Loucy (cell line): ENCODE data around the gene PRDM5.

ENCODE experiments used
- H2AFZ ChIP-seq: fragments of 200-600 bp; sonication (generic); 2 replicates; pipeline ENCODE4 v1.6.0; 2016; ENCODE audit warnings: antibody characterized with exemption, mild to moderate bottlenecking, low read length, moderate library complexity
- H3F3A ChIP-seq: fragments of 200-600 bp; 2 replicates; pipeline ENCODE4 v1.6.0; 2016; ENCODE audit warnings: antibody characterized with exemption, low read depth, mild to moderate bottlenecking
- H3K27me3 ChIP-seq: fragments of 200-600 bp; sonication (generic); 2 replicates; pipeline ENCODE4 v1.6.1; 2014; ENCODE audit warnings: low read length, mild to moderate bottlenecking; ENCODE audit not compliant: insufficient read depth, poor library complexity, severe bottlenecking
- H3K36me3 ChIP-seq: fragments of 200-600 bp; sonication (generic); 2 replicates; pipeline ENCODE4 v1.6.1; 2016; ENCODE audit warnings: low read length; ENCODE audit not compliant: insufficient read depth
- H3K4me1 ChIP-seq: fragments of 200-600 bp; sonication (generic); 2 replicates; pipeline ENCODE4 v1.5.1; 2014; ENCODE audit warnings: low read length, mild to moderate bottlenecking; ENCODE audit not compliant: insufficient read depth, poor library complexity, severe bottlenecking
- H3K4me2 ChIP-seq: fragments of 200-600 bp; sonication (generic); 2 replicates; pipeline ENCODE4 v1.6.0; 2014; ENCODE audit warnings: antibody characterized with exemption, low read length, low read depth, mild to moderate bottlenecking; ENCODE audit not compliant: poor library complexity, severe bottlenecking
- H3K4me3 ChIP-seq: fragments of 200-600 bp; sonication (generic); 2 replicates; pipeline ENCODE4 v1.5.1; 2014; ENCODE audit warnings: low read length, mild to moderate bottlenecking, mixed read lengths; ENCODE audit not compliant: poor library complexity, severe bottlenecking
- H3K79me2 ChIP-seq: fragments of 200-600 bp; sonication (generic); 2 replicates; pipeline ENCODE4 v1.6.1; 2014; ENCODE audit warnings: low read length; ENCODE audit not compliant: insufficient read depth
- H3K9ac ChIP-seq: fragments of 200-600 bp; sonication (generic); 2 replicates; pipeline ENCODE4 v1.6.0; 2014; ENCODE audit warnings: mild to moderate bottlenecking, low read depth, low read length, moderate library complexity; ENCODE audit not compliant: poor library complexity, severe bottlenecking
- H3K9me2 ChIP-seq: fragments of 200-600 bp; sonication (generic); replicated peaks from 2 replicates; pipeline ENCODE4 v1.6.1; 2016; ENCODE audit warnings: low read depth, low read length, mixed read lengths
- H3K9me3 ChIP-seq: fragments of 200-600 bp; sonication (generic); 2 replicates; pipeline ENCODE4 v1.6.1; 2014; ENCODE audit warnings: mild to moderate bottlenecking, antibody characterized with exemption, low read length, low read depth; ENCODE audit not compliant: insufficient read depth
- H4K20me1 ChIP-seq: fragments of 200-600 bp; sonication (generic); 2 replicates; pipeline ENCODE4 v1.6.0; 2014; ENCODE audit warnings: antibody characterized with exemption, low read length, mild to moderate bottlenecking; ENCODE audit not compliant: insufficient read depth, poor library complexity, severe bottlenecking
- CTCF ChIP-seq: fragments of 200-600 bp; sonication (generic); conservative IDR thresholded peaks from 2 replicates; pipeline ENCODE4 v1.5.1; 2014; ENCODE audit warnings: mild to moderate bottlenecking, antibody characterized with exemption, low read length
- EZH2phosphoT487 ChIP-seq: fragments of 200-600 bp; IDR thresholded peaks from 2 replicates; pipeline ENCODE4 v1.6.1; 2018; ENCODE audit warnings: antibody characterized with exemption, mild to moderate bottlenecking, moderate library complexity, borderline replicate concordance

Gene PRDM5

GRCh38 chr4:120858776-120859175 lies 63.8 kb downstream of the PRDM5 start:
- no peak overlapping the region for H2AFZ ChIP-seq
- no peaks in the 10 kb centered on the region for H3K79me2 ChIP-seq
- H3F3A ChIP-seq: no peaks in the 10 kb centered on the region
- no peaks in the 10 kb centered on the region for H3K9me3 ChIP-seq
- TF ChIP-seq EZH2phosphoT487: no peak
- no peak for TF ChIP-seq CTCF
- no peak overlapping the region for H3K4me3 ChIP-seq
- H3K9me2 ChIP-seq: no peaks in the 10 kb centered on the region
- H3K4me2 ChIP-seq: no peak overlapping the region
- no peaks in the 10 kb centered on the region for H4K20me1 ChIP-seq
- no peaks in the 10 kb centered on the region for H3K27me3 ChIP-seq
- H3K9ac ChIP-seq: no peak overlapping the region
- no peaks in the 10 kb centered on the region for H3K36me3 ChIP-seq
- no peaks in the 10 kb centered on the region for H3K4me1 ChIP-seq

GRCh38 chr4:120857312-120857711 lies 65.2 kb downstream of the PRDM5 start:
- TF ChIP-seq CTCF (no peak), EZH2phosphoT487 (no peak)
- Histone ChIP-seq H3K9me3 (no peaks in the 10 kb centered on the region), H3K9ac (no peak overlapping the region), H3K36me3 (no peaks in the 10 kb centered on the region), H3F3A (no peaks in the 10 kb centered on the region), H4K20me1 (no peaks in the 10 kb centered on the region), H2AFZ (no peak overlapping the region), H3K79me2 (no peaks in the 10 kb centered on the region), H3K27me3 (no peaks in the 10 kb centered on the region), H3K9me2 (no peaks in the 10 kb centered on the region), H3K4me2 (no peak overlapping the region), H3K4me3 (no peak overlapping the region), H3K4me1 (no peaks in the 10 kb centered on the region)

GRCh38 chr4:120856294-120856693 lies 66.2 kb downstream of the PRDM5 start:
- Histone ChIP-seq H2AFZ (no peak overlapping the region), H3K4me1 (no peaks in the 10 kb centered on the region), H3K9me2 (no peaks in the 10 kb centered on the region), H3K4me3 (no peak overlapping the region), H3K27me3 (no peaks in the 10 kb centered on the region), H3K9ac (no peak overlapping the region), H3F3A (no peaks in the 10 kb centered on the region), H4K20me1 (no peaks in the 10 kb centered on the region), H3K4me2 (no peak overlapping the region), H3K79me2 (no peaks in the 10 kb centered on the region), H3K36me3 (no peaks in the 10 kb centered on the region), H3K9me3 (no peaks in the 10 kb centered on the region)
- TF ChIP-seq CTCF (no peak), EZH2phosphoT487 (no peak)
